ENCODE data around the gene ENTPD7. TPM values are rescaled to one million over a fixed set of nuclear protein-coding genes. Genes with fewer than 3 reads are reported as not detected.
"Not testable (repeated sequence)": the region's sequence is repeated elsewhere in the genome, so short reads cannot be mapped to it uniquely, and the experiment has no call there.

The ENTPD7 gene
- total RNA-seq, 2 experiments from 2014 or later, result 2.5 to 2.7 TPM

- ChIA-PET POLR2A (no interaction called here), CTCF (interaction anchor here (0.6 kb wide), 1 partner anchor 115 kb away, joined by 3 read pairs; no protein-coding TSS in a partner anchor)
- no peak overlapping the region for H3K4me3 Mint-ChIP-seq
- no peaks in the 10 kb centered on the region for H3K9me3 Mint-ChIP-seq (ENCODE audit: low read depth)
- ATAC-seq (no peak), DNase-seq (no peak)
- no peaks in the 10 kb centered on the region for H3K27me3 Mint-ChIP-seq
- intact Hi-C loops (cut with DNase I, micrococcal nuclease), result loop anchor here (5.0 kb wide), 4 partner anchors 73 to 642 kb away; partner anchors contain the start of genes CWF19L1 (in 1 of the 2), DNMBP (in 1 of the 2) and ENTPD7 (in 1 of the 2)
- peak overlapping the region; percentile 5 for H3K27ac Mint-ChIP-seq
- peaks cover 46% of the 10 kb centered on the region for H3K36me3 Mint-ChIP-seq (ENCODE audit: low read depth)
- H3K4me1 Mint-ChIP-seq, result peaks cover 25% of the 10 kb centered on the region
Observed at GRCh38 chr10:99730026-99730425, 70.7 kb downstream of the ENTPD7 start.

GRCh38 chr10:99731306-99732032 is 72.2 kb downstream of the ENTPD7 start:
- intact Hi-C loops (cut with DNase I, micrococcal nuclease), result loop anchor here (1.0 to 5.0 kb wide), 14 partner anchors 11 to 1596 kb away; partner anchors contain the start of genes DNMBP (in 2 of the 2), ENTPD7 (in 2 of the 2), GOT1 (in 2 of the 2) and SLC25A28 (in 2 of the 2)
- DNase-seq, result no peak
- H3K27me3 Mint-ChIP-seq, result no peaks in the 10 kb centered on the region
- ChIA-PET POLR2A (interaction anchor here (1.2 to 2.3 kb wide), 4 partner anchors 72 to 1597 kb away, joined by 3 to 15 read pairs (median 5); partner anchors contain the start of genes ENTPD7, R3HCC1L and SLC25A28), CTCF (interaction anchor here (0.6 to 2.5 kb wide), 9 partner anchors 9 to 565 kb away, joined by 3 to 16 read pairs (median 3); no protein-coding TSS in a partner anchor)
- no peak for ATAC-seq
- H3K4me3 Mint-ChIP-seq, result peak overlapping the region; percentile 93
- peaks cover 47% of the 10 kb centered on the region for H3K36me3 Mint-ChIP-seq (ENCODE audit: low read depth)
- peaks cover 32% of the 10 kb centered on the region for H3K4me1 Mint-ChIP-seq
- H3K9me3 Mint-ChIP-seq (ENCODE audit: low read depth), result no peaks in the 10 kb centered on the region
- peak overlapping the region; percentile 98 for H3K27ac Mint-ChIP-seq

- H3K36me3 Mint-ChIP-seq (ENCODE audit: low read depth), result peaks cover 49% of the 10 kb centered on the region
- H3K4me1 Mint-ChIP-seq, result peaks cover 32% of the 10 kb centered on the region
- DNase-seq, result peak; percentile 97
- no peaks in the 10 kb centered on the region for H3K9me3 Mint-ChIP-seq (ENCODE audit: low read depth)
- intact Hi-C loops (cut with DNase I, micrococcal nuclease), result loop anchor here (1.0 to 5.0 kb wide), 14 partner anchors 10 to 1597 kb away; partner anchors contain the start of genes DNMBP (in 2 of the 2), ENTPD7 (in 2 of the 2), GOT1 (in 2 of the 2) and SLC25A28 (in 2 of the 2)
- H3K27me3 Mint-ChIP-seq, result no peaks in the 10 kb centered on the region
- CTCF ChIA-PET, result interaction anchor here (0.6 to 2.5 kb wide), 15 partner anchors 9 to 312 kb away, joined by 3 to 16 read pairs (median 3); no protein-coding TSS in a partner anchor
- H3K4me3 Mint-ChIP-seq, result peak within 1 kb of the TSS; percentile 93
- peak; percentile 94 for ATAC-seq
- peak within 1 kb of the TSS; percentile 98 for H3K27ac Mint-ChIP-seq
- POLR2A ChIA-PET, result interaction anchor here (0.6 to 2.3 kb wide), 5 partner anchors 73 to 1598 kb away, joined by 3 to 15 read pairs (median 5); partner anchors contain the start of genes ENTPD7, GOT1, R3HCC1L and SLC25A28
Observed at GRCh38 chr10:99732033-99732842, 72.9 kb downstream of the ENTPD7 start, which contains the start of the genes COX15 and CUTC. TSS of gene COX15 (minus strand) at chr10:99732127. CDS start at chr10:99732049, 78 bp downstream. TSS of gene CUTC (plus strand) at chr10:99732234. CDS start at chr10:99732349, 115 bp downstream.

- intact Hi-C loops (cut with DNase I, micrococcal nuclease), result loop anchor here (5.0 kb wide), 4 partner anchors 76 to 639 kb away; partner anchors contain the start of genes CWF19L1 (in 1 of the 2), DNMBP (in 1 of the 2) and ENTPD7 (in 1 of the 2)
- DNase-seq (no peak), ATAC-seq (no peak)
- H3K4me1 Mint-ChIP-seq, result peaks cover 32% of the 10 kb centered on the region
- ChIA-PET CTCF (interaction anchor here (0.6 to 2.5 kb wide), 6 partner anchors 8 to 313 kb away, joined by 3 to 16 read pairs (median 7); no protein-coding TSS in a partner anchor), POLR2A (interaction anchor here (1.8 to 2.3 kb wide), 2 partner anchors 74 to 113 kb away, joined by 5 to 15 read pairs; partner anchors contain the start of genes ENTPD7 and SLC25A28)
- no peaks in the 10 kb centered on the region for H3K27me3 Mint-ChIP-seq
- H3K9me3 Mint-ChIP-seq (ENCODE audit: low read depth), result no peaks in the 10 kb centered on the region
- no peak overlapping the region for H3K27ac Mint-ChIP-seq
- peak overlapping the region; percentile 93 for H3K4me3 Mint-ChIP-seq
- H3K36me3 Mint-ChIP-seq (ENCODE audit: low read depth), result peaks cover 51% of the 10 kb centered on the region
Observed at GRCh38 chr10:99733366-99733765, 74.1 kb downstream of the ENTPD7 start.

GRCh38 chr10:99734111-99734510 is 74.8 kb downstream of the ENTPD7 start:
- intact Hi-C loops (cut with DNase I, micrococcal nuclease), result loop anchor here (5.0 kb wide), 4 partner anchors 77 to 638 kb away; partner anchors contain the start of genes CWF19L1 (in 1 of the 2), DNMBP (in 1 of the 2) and ENTPD7 (in 1 of the 2)
- H3K4me3 Mint-ChIP-seq; H3K27ac Mint-ChIP-seq; H3K27me3 Mint-ChIP-seq; POLR2A ChIA-PET; ATAC-seq; H3K9me3 Mint-ChIP-seq (ENCODE audit: low read depth); DNase-seq: not testable (repeated sequence)
- H3K36me3 Mint-ChIP-seq (ENCODE audit: low read depth), result peaks cover 54% of the 10 kb centered on the region
- H3K4me1 Mint-ChIP-seq, result peaks cover 29% of the 10 kb centered on the region
- CTCF ChIA-PET, result interaction anchor here (2.5 kb wide), 1 partner anchor 9 kb away, joined by 11 read pairs; no protein-coding TSS in a partner anchor

- ATAC-seq (no peak), DNase-seq (no peak)
- H3K36me3 Mint-ChIP-seq (ENCODE audit: low read depth), result peaks cover 82% of the 10 kb centered on the region
- ChIA-PET POLR2A (no interaction called here), CTCF (interaction anchor here (2.1 kb wide), 1 partner anchor 8 kb away, joined by 9 read pairs; the partner anchor contains the start of genes COX15 and CUTC)
- H3K4me1 Mint-ChIP-seq, result peaks cover 30% of the 10 kb centered on the region
- peaks cover 14% of the 10 kb centered on the region for H3K9me3 Mint-ChIP-seq (ENCODE audit: low read depth)
- H3K4me3 Mint-ChIP-seq, result no peak overlapping the region
- H3K27ac Mint-ChIP-seq, result no peak overlapping the region
- H3K27me3 Mint-ChIP-seq, result no peaks in the 10 kb centered on the region
- intact Hi-C loops (cut with DNase I, micrococcal nuclease), result no loop called here
Observed at GRCh38 chr10:99740260-99740659, 81.0 kb downstream of the ENTPD7 start.

- no peak overlapping the region for H3K27ac Mint-ChIP-seq
- no peak overlapping the region for H3K4me3 Mint-ChIP-seq
- peaks cover 80% of the 10 kb centered on the region for H3K36me3 Mint-ChIP-seq (ENCODE audit: low read depth)
- DNase-seq (no peak), ATAC-seq (no peak)
- intact Hi-C loops (cut with DNase I, micrococcal nuclease), result no loop called here
- ChIA-PET POLR2A (no interaction called here), CTCF (interaction anchor here (1.1 to 2.1 kb wide), 2 partner anchors 9 to 12 kb away, joined by 5 to 9 read pairs; partner anchors contain the start of genes COX15 and CUTC)
- peaks cover 14% of the 10 kb centered on the region for H3K9me3 Mint-ChIP-seq (ENCODE audit: low read depth)
- no peaks in the 10 kb centered on the region for H3K27me3 Mint-ChIP-seq
- peaks cover 27% of the 10 kb centered on the region for H3K4me1 Mint-ChIP-seq
Observed at GRCh38 chr10:99740933-99741559, 81.7 kb downstream of the ENTPD7 start.

GRCh38 chr10:99742254-99742653 is 82.9 kb downstream of the ENTPD7 start:
- peaks cover 14% of the 10 kb centered on the region for H3K9me3 Mint-ChIP-seq (ENCODE audit: low read depth)
- CTCF ChIA-PET, result interaction anchor here (2.2 kb wide), 1 partner anchor 9 kb away, joined by 11 read pairs; the partner anchor contains the start of genes COX15 and CUTC

GRCh38 chr10:99742701-99743100 is 83.4 kb downstream of the ENTPD7 start:
- no peak overlapping the region for H3K4me3 Mint-ChIP-seq
- intact Hi-C loops (cut with DNase I, micrococcal nuclease), result loop anchor here in 1 of 2 experiments (1.0 kb wide), 1 partner anchor 10 kb away; the partner anchor contains the start of genes COX15 and CUTC
- CTCF ChIA-PET, result interaction anchor here (2.2 kb wide), 1 partner anchor 10 kb away, joined by 11 read pairs; the partner anchor contains the start of genes COX15 and CUTC

More at GRCh38 chr10:99742254-99742653, 82.9 kb downstream of the ENTPD7 start:
- no peak overlapping the region for H3K27ac Mint-ChIP-seq
- no peak for DNase-seq
- H3K27me3 Mint-ChIP-seq, result no peaks in the 10 kb centered on the region
- POLR2A ChIA-PET, result no interaction called here
- no peak overlapping the region for H3K4me3 Mint-ChIP-seq
- intact Hi-C loops (cut with DNase I, micrococcal nuclease), result loop anchor here in 1 of 2 experiments (1.0 kb wide), 1 partner anchor 10 kb away; the partner anchor contains the start of genes COX15 and CUTC
- peaks cover 76% of the 10 kb centered on the region for H3K36me3 Mint-ChIP-seq (ENCODE audit: low read depth)
- no peak for ATAC-seq
- peaks cover 25% of the 10 kb centered on the region for H3K4me1 Mint-ChIP-seq

GRCh38 chr10:99743841-99744240 is 84.5 kb downstream of the ENTPD7 start:
- Mint-ChIP-seq H3K4me1 (peaks cover 25% of the 10 kb centered on the region), H3K9me3 (ENCODE audit: low read depth) (peaks cover 14% of the 10 kb centered on the region), H3K27me3 (no peaks in the 10 kb centered on the region), H3K27ac (no peak overlapping the region), H3K36me3 (ENCODE audit: low read depth) (peaks cover 67% of the 10 kb centered on the region), H3K4me3 (no peak overlapping the region)
- ChIA-PET POLR2A (no interaction called here), CTCF (interaction anchor here (0.6 to 2.2 kb wide), 4 partner anchors 11 to 1317 kb away, joined by 3 to 11 read pairs (median 3); partner anchors contain the start of genes COX15 and CUTC)
- peak; percentile 23 for ATAC-seq
- intact Hi-C loops (cut with DNase I, micrococcal nuclease), result no loop called here
- DNase-seq, result no peak

More at GRCh38 chr10:99742701-99743100, 83.4 kb downstream of the ENTPD7 start:
- peaks cover 72% of the 10 kb centered on the region for H3K36me3 Mint-ChIP-seq (ENCODE audit: low read depth)
- peaks cover 25% of the 10 kb centered on the region for H3K4me1 Mint-ChIP-seq
- peaks cover 14% of the 10 kb centered on the region for H3K9me3 Mint-ChIP-seq (ENCODE audit: low read depth)
- H3K27ac Mint-ChIP-seq, result no peak overlapping the region
- ATAC-seq, result no peak
- no peaks in the 10 kb centered on the region for H3K27me3 Mint-ChIP-seq
- no peak for DNase-seq
- POLR2A ChIA-PET, result no interaction called here

Measured in activated CD4-positive, alpha-beta T cell treated with anti-CD3 and anti-CD28 coated beads for 36 hours (primary cell).